PC-3 (cell line): Measurements from ENCODE around the gene SLC25A21. TPM values are rescaled to one million over a fixed set of nuclear protein-coding genes. Genes with fewer than 3 reads are reported as not detected.
"Not testable (repeated sequence)": the region's sequence is repeated elsewhere in the genome, so short reads cannot be mapped to it uniquely, and the experiment has no call there.

Source experiments
- ATAC-seq: fragments of 200-7000 bp; cut with Tn5 transposase; 2 replicates; pipeline ENCODE4 v1.9.1; 2020; ENCODE audit warnings: mild to moderate bottlenecking, moderate library complexity
- BruUV-seq: library from RNA; stranded (reverse); fragments of 400-500 nt; replicated peaks from 2 replicates; lab custom pipeline; 2021; lab: Mats Ljungman, UMichigan
- CTCF ChIA-PET: fragments of 300-600 bp; sonication (Branson Sonifier 250); formaldehyde crosslinking; loops from one replicate; lab custom pipeline; 2022; ENCODE audit warnings: antibody characterized with exemption; lab: Charles Lee
- POLR2A ChIA-PET: fragments of 300-600 bp; sonication (Branson Sonifier 250); formaldehyde crosslinking; loops from one replicate; lab custom pipeline; 2022; ENCODE audit warnings: antibody characterized with exemption; ENCODE audit not compliant: unreplicated experiment; lab: Charles Lee
- DNase-seq: peaks from one replicate; pipeline ENCODE4 v3.0.0-alpha.2; 2015
- H2AFZ ChIP-seq: fragments of 300-600 bp; sonication (generic); 2 replicates; pipeline ENCODE4 v1.6.0; 2016; ENCODE audit warnings: antibody characterized with exemption, low read length
- H3F3A ChIP-seq: fragments of 300-600 bp; sonication (generic); one replicate; pipeline ENCODE4 v1.6.0; 2017; ENCODE audit warnings: antibody characterized with exemption, low read length, control low read depth, mild to moderate bottlenecking; ENCODE audit not compliant: unreplicated experiment
- H3K27ac ChIP-seq: fragments of 300-600 bp; sonication (generic); 2 replicates; pipeline ENCODE4 v1.5.1; 2016; ENCODE audit warnings: mild to moderate bottlenecking, low read length
- H3K27me3 ChIP-seq: fragments of 300-600 bp; sonication (generic); 2 replicates; pipeline ENCODE4 v1.6.1; 2016; ENCODE audit warnings: low read length, mixed read lengths
- H3K36me3 ChIP-seq: fragments of 300-600 bp; sonication (generic); 2 replicates; pipeline ENCODE4 v1.6.1; 2016; ENCODE audit warnings: low read depth, mixed run types, low read length, mixed read lengths
- H3K4me1 ChIP-seq: fragments of 300-600 bp; sonication (generic); 2 replicates; pipeline ENCODE4 v1.5.1; 2016; ENCODE audit warnings: low read length; ENCODE audit not compliant: insufficient read depth
- H3K4me2 ChIP-seq: fragments of 300-600 bp; sonication (generic); 2 replicates; pipeline ENCODE4 v1.6.0; 2016; ENCODE audit warnings: low read length
- H3K4me3 ChIP-seq: fragments of 300-600 bp; sonication (generic); 2 replicates; pipeline ENCODE4 v1.5.1; 2016; ENCODE audit warnings: mild to moderate bottlenecking, low read length, mixed read lengths
- H3K79me2 ChIP-seq: fragments of 300-600 bp; sonication (generic); 2 replicates; pipeline ENCODE4 v1.6.1; 2017; ENCODE audit warnings: low read length, mixed read lengths
- H3K9ac ChIP-seq: fragments of 300-600 bp; sonication (generic); 2 replicates; pipeline ENCODE4 v1.6.0; 2016; ENCODE audit warnings: mild to moderate bottlenecking, low read length
- H3K9me2 ChIP-seq: fragments of 300-600 bp; sonication (generic); replicated peaks from 2 replicates; pipeline ENCODE4 v1.6.1; 2016; ENCODE audit warnings: mixed run types, low read length, mixed read lengths
- H3K9me3 ChIP-seq: fragments of 300-600 bp; sonication (generic); 2 replicates; pipeline ENCODE4 v1.6.1; 2016; ENCODE audit warnings: low read length, mixed read lengths
- H4K20me1 ChIP-seq: fragments of 300-600 bp; sonication (generic); 2 replicates; pipeline ENCODE4 v1.6.1; 2016; ENCODE audit warnings: low read length, mixed read lengths
- CTCF ChIP-seq: fragments of 300-600 bp; sonication (generic); conservative IDR thresholded peaks from 2 replicates; pipeline ENCODE4 v1.5.1; 2017; ENCODE audit warnings: antibody characterized with exemption, low read depth, mild to moderate bottlenecking, low read length
- EZH2 ChIP-seq: fragments of 300-600 bp; sonication (generic); IDR thresholded peaks from one replicate; pipeline ENCODE4 v1.6.1; 2017; ENCODE audit warnings: antibody characterized with exemption, mild to moderate bottlenecking, low read length; ENCODE audit not compliant: unreplicated experiment
- EZH2phosphoT487 ChIP-seq: fragments of 300-600 bp; sonication (generic); IDR thresholded peaks from 2 replicates; pipeline ENCODE4 v1.6.1; 2018; ENCODE audit warnings: mild to moderate bottlenecking, antibody characterized with exemption, low read length, borderline replicate concordance
- intact Hi-C: fragments of 100-400 bp; cut with micrococcal nuclease; formaldehyde crosslinking; loops from 2 replicates; pipeline ENCODE4 v1.9.0; 2023
- total RNA-seq: library from RNA; depleted of rRNA; stranded (reverse); fragments of >200 nt; gene quantifications from 2 replicates; pipeline ENCODE4 v1.2.3, GENCODE V29; 2014

Gene SLC25A21
- total RNA-seq, 1 experiment from 2014 or later, result 0.87 TPM

- intact Hi-C loops, result no loop called here
- Histone ChIP-seq H3K4me1 (peaks cover 49% of the 10 kb centered on the region), H3K27ac (no peak overlapping the region), H3K79me2 (no peaks in the 10 kb centered on the region), H3K36me3 (no peaks in the 10 kb centered on the region), H4K20me1 (no peaks in the 10 kb centered on the region), H3K9me2 (no peaks in the 10 kb centered on the region), H3F3A (no peaks in the 10 kb centered on the region), H3K4me3 (no peak overlapping the region), H3K27me3 (no peaks in the 10 kb centered on the region), H3K4me2 (no peak overlapping the region), H3K9ac (no peak overlapping the region), H3K9me3 (no peaks in the 10 kb centered on the region), H2AFZ (no peak overlapping the region)
- ATAC-seq (no peak), DNase-seq (no peak)
- TF ChIP-seq EZH2 (no peak), EZH2phosphoT487 (no peak), CTCF (no peak)
- ChIA-PET POLR2A (interaction anchor here (0.6 kb wide), 1 partner anchor 275 kb away, joined by 3 read pairs; no protein-coding TSS in a partner anchor), CTCF (interaction anchor here (0.7 kb wide), 1 partner anchor 380 kb away, joined by 3 read pairs; no protein-coding TSS in a partner anchor)
- BruUV-seq, result no TSS peak
These were observed 354.2 kb downstream of the SLC25A21 start for GRCh38 chr14:36818246-36818645.

GRCh38 chr14:36817071-36817930 is 355.1 kb downstream of the SLC25A21 start:
- ChIA-PET POLR2A (no interaction called here), CTCF (no interaction called here)
- BruUV-seq, result no TSS peak
- H3K79me2 ChIP-seq, result no peaks in the 10 kb centered on the region
- ATAC-seq, result no peak
- H3K9me3 ChIP-seq, result no peaks in the 10 kb centered on the region
- no peak overlapping the region for H2AFZ ChIP-seq
- no peak overlapping the region for H3K4me3 ChIP-seq
- H3K27me3 ChIP-seq, result no peaks in the 10 kb centered on the region
- no peak overlapping the region for H3K9ac ChIP-seq
- no peaks in the 10 kb centered on the region for H3K36me3 ChIP-seq
- TF ChIP-seq EZH2 (no peak), CTCF (no peak), EZH2phosphoT487 (no peak)
- H3K4me1 ChIP-seq, result peaks cover 44% of the 10 kb centered on the region
- DNase-seq, result no peak
- no peaks in the 10 kb centered on the region for H3K9me2 ChIP-seq
- no peak overlapping the region for H3K4me2 ChIP-seq
- no peaks in the 10 kb centered on the region for H4K20me1 ChIP-seq
- H3F3A ChIP-seq, result no peaks in the 10 kb centered on the region
- no peak overlapping the region for H3K27ac ChIP-seq
- intact Hi-C loops, result no loop called here

- H3K27ac ChIP-seq, result no peak overlapping the region
- ChIA-PET POLR2A (no interaction called here), CTCF (no interaction called here)
- no peak for DNase-seq
- H3K9me2 ChIP-seq, result no peaks in the 10 kb centered on the region
- peaks cover 36% of the 10 kb centered on the region for H3K4me1 ChIP-seq
- no peak overlapping the region for H3K4me2 ChIP-seq
- H4K20me1 ChIP-seq, result no peaks in the 10 kb centered on the region
- intact Hi-C loops, result no loop called here
- TF ChIP-seq EZH2 (no peak), EZH2phosphoT487 (no peak), CTCF (no peak)
- ATAC-seq, result no peak
- H3K9me3 ChIP-seq, result no peaks in the 10 kb centered on the region
- no peaks in the 10 kb centered on the region for H3K36me3 ChIP-seq
- no peaks in the 10 kb centered on the region for H3K27me3 ChIP-seq
- H3K9ac ChIP-seq, result no peak overlapping the region
- no peak overlapping the region for H2AFZ ChIP-seq
- H3K4me3 ChIP-seq, result no peak overlapping the region
- no peaks in the 10 kb centered on the region for H3K79me2 ChIP-seq
- H3F3A ChIP-seq, result no peaks in the 10 kb centered on the region
- no TSS peak for BruUV-seq
These were observed 355.9 kb downstream of the SLC25A21 start for GRCh38 chr14:36816481-36816880.

GRCh38 chr14:36814783-36815182 is 357.6 kb downstream of the SLC25A21 start:
- H4K20me1 ChIP-seq, BruUV-seq, H3K27me3 ChIP-seq, H3K9me3 ChIP-seq, H3K79me2 ChIP-seq, H3K9ac ChIP-seq, H3K4me2 ChIP-seq, CTCF ChIA-PET, H3K4me3 ChIP-seq, H3K36me3 ChIP-seq, intact Hi-C loops, H2AFZ ChIP-seq, ATAC-seq, H3K9me2 ChIP-seq, H3F3A ChIP-seq, POLR2A ChIA-PET, H3K27ac ChIP-seq, DNase-seq: not testable (repeated sequence)
- peaks cover 19% of the 10 kb centered on the region for H3K4me1 ChIP-seq
